ENCODE data around the gene MYL6.

DNA sequence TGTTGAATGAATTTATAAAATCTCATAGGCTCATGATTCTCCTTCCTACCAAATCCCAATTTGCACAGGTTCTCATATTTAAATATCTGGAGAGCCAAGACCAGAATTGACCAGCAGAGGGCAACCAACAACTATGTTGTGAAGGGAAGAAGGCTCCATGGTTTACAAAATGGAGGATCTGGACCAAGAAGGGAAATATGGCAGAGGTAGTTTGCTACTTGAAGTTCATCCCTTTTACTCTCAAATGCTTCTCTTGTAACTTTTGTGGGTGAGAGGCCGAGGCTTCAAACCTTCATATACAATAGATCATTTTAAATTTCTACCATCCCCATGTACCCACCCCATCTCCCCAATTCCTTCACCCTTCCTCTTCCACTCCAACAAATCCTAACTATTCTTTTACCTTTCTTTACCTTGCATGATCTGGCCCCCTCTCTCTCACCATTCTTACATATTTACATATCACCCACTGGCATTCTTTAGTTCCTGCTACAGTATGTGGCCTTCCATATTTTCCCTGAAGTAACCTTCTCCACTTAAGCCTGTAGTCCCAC lies 34.9 kb downstream of the MYL6 start:
- TF ChIP-seq GATA2 (IDR thresholded peaks at IDR 0.05; ENCODE audit: low read depth, low read length) = no peak
- no peak for TF ChIP-seq GATA3 (IDR thresholded peaks at IDR 0.05; ENCODE audit: low read depth, low read length)
